NOMO-1 treated with DMSO at 0.1 percent for 48 hours (cell line): ENCODE results near the gene SLC29A4.
"Not testable (repeated sequence)": the region's sequence is repeated elsewhere in the genome, so short reads cannot be mapped to it uniquely, and the experiment has no call there.

ENCODE experiments used
- DNase-seq: peaks from one replicate; lab custom pipeline; 2025; ENCODE audit not compliant: unreplicated experiment; lab: John Stamatoyannopoulos, UW

SLC29A4 gene, protein sequence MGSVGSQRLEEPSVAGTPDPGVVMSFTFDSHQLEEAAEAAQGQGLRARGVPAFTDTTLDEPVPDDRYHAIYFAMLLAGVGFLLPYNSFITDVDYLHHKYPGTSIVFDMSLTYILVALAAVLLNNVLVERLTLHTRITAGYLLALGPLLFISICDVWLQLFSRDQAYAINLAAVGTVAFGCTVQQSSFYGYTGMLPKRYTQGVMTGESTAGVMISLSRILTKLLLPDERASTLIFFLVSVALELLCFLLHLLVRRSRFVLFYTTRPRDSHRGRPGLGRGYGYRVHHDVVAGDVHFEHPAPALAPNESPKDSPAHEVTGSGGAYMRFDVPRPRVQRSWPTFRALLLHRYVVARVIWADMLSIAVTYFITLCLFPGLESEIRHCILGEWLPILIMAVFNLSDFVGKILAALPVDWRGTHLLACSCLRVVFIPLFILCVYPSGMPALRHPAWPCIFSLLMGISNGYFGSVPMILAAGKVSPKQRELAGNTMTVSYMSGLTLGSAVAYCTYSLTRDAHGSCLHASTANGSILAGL

DNA sequence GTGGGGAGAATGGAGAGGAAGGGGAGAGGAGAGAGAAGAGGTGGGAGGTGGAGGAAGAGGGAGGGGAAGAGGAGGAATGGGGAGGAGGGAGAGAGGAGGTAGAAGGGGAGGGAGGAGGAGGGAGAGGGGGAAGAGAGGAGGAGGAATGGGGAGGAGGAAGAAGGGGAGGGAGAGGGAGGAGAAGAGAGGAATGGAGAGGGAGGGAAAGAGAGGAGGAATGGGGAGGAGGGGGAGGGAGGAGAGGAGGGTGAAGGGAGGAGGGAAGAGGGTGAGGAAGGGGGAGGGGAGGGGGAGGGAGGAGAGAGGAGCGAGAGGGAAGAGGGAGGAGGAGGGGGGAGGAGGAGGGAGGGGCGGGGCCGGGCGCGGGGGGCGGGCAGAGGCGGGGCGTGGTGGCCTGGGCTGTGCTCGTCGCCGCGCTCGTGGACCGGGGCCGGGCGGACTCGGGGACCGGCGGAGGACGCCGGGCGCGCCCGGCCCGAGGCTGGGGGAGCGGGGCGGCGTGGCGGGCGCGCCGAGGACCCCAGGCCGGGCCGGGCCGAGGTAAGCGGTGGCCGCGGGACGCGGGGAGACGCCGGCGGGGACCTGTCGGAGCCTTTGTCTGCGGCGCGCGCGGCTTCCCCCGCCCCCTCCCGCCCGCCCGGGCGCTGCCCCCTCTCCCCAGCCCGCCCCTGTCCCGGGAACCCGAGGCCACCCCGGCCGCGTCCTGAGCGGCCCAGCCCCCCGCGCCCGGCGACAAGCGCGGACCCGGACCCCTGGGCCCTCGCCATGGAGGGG, at the start of gene SLC29A4:
Gene SLC29A4, plus strand, starts transcription at position 401 of the 774 bp plus-strand sequence. CDS start 4,874 bp downstream, outside the sequence.
- DNase-seq, result no peak

- no peak for DNase-seq
Measured at GRCh38 chr7:5234852-5235831, 47.6 kb upstream of the SLC29A4 start.

GRCh38 chr7:5237286-5237685, 45.5 kb upstream of the SLC29A4 start:
- peak; percentile 83 for DNase-seq

DNA sequence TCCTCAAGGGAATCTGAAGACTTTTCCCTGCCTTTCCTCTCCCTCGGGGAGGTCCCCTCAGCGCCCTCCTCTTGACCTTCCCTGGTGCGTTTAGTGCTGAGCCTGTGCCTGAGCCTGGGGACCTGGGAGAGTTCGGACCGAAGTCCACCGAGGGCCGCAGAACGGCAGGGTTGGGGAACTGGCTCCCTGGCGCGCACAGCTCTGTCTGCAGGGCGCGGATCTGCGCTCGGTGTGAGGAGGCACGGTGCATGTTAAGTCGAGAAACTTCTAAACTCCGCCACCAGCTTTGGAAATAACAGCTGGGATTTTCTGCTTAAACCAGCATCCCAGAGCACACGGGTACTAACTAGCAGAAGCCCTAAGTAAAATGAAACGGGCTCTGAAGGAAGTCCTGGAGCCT, 44.2 kb upstream of the SLC29A4 start:
- DNase-seq, result no peak

DNA sequence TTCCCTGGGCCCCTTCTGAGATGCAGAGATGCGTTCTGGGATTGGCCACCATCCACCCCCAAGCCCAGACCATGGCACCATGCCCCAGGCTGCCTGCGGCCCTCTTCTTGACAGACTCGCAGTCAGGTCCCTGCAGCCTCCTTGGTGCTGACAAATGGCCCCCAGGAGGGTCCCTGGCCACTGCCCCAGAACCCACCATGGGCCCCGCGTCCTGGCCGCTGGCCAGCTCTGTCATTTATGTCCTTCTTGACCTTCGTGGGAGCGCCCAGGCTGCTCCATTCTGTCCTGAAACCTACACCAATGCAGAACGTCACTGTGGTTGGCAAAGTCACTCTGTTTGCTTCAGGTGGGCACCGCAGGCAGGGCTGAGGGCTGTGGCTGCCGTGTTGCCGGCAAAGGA, 39.5 kb upstream of the SLC29A4 start:
- DNase-seq, result no peak

- DNase-seq, result no peak
Measured at GRCh38 chr7:5248201-5248885, 34.4 kb upstream of the SLC29A4 start.

- not testable (repeated sequence) for DNase-seq
Measured at GRCh38 chr7:5250787-5251186, 32.0 kb upstream of the SLC29A4 start.

DNA sequence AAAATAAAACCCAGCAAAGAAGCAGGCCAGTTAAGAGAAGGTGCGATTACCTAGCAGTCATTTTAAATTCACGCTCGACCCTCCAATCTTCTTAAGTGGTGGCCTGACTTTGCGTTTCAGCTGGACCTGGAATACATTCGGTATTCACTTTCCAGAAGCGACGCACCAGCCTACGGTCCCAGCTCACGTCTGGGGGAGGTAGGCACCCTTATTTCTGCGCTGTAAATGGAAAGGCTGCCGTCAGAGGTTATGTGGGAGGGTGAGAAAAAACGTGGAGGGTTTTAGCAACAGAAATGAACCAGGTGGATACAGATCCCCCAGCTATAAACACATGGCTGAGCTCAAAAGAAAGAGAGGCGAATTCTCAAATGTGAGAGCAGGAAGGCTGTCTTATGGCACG, 29.2 kb upstream of the SLC29A4 start:
- not testable (repeated sequence) for DNase-seq

- peak; percentile 69 for DNase-seq
Measured at GRCh38 chr7:5254371-5254770, 28.4 kb upstream of the SLC29A4 start.

GRCh38 chr7:5255832-5256231, 26.9 kb upstream of the SLC29A4 start:
- DNase-seq, result peak; percentile 59

DNA sequence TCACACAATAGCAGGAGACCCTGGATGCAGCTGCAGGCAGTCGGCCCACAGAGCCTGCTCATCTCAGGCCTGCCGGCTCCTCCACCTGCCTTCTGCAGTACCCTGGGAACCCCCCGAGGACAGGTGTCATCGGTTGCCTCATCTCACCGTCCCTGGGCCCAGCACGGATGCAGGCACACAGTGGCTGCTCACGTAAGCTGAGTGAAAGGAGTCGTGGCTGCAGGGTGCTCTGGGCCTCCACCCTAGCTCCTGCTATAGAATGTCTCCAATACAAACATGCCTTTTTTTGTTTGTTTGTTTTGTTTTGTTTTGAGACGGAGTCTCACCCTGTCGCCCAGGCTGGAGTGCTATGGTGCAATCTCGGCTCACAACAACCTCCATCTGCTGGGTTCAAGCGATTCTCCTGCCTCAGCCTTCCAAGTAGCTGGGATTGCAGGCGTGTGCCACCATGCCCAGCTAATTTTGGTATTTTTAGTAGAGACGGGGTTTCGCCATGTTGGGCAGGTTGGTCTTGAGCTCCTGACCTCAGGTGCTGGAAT, 22.1 kb upstream of the SLC29A4 start:
- DNase-seq, result not testable (repeated sequence)

DNA sequence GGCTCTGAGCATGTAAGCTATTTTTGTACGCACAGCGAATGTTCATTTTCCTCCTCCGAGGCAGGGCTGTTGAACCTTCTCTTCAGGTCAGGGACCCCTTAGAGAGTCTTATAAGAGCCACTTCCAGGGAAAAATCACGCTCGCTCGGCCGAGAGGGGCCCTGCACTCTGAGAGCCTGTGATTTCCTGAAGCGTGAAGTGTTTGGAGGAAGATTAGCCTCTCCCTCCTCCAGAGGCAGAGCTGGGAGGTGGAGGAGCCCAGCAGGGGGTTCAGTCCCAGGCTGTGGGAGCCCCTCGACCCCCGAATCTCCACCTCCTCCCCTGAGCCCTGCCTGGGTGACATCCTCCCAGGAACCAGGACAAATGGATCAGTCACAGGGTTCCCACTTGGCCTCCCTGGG, 19.7 kb upstream of the SLC29A4 start:
- not testable (repeated sequence) for DNase-seq

- DNase-seq, result no peak
Measured at GRCh38 chr7:5265320-5266190, 17.2 kb upstream of the SLC29A4 start.

DNA sequence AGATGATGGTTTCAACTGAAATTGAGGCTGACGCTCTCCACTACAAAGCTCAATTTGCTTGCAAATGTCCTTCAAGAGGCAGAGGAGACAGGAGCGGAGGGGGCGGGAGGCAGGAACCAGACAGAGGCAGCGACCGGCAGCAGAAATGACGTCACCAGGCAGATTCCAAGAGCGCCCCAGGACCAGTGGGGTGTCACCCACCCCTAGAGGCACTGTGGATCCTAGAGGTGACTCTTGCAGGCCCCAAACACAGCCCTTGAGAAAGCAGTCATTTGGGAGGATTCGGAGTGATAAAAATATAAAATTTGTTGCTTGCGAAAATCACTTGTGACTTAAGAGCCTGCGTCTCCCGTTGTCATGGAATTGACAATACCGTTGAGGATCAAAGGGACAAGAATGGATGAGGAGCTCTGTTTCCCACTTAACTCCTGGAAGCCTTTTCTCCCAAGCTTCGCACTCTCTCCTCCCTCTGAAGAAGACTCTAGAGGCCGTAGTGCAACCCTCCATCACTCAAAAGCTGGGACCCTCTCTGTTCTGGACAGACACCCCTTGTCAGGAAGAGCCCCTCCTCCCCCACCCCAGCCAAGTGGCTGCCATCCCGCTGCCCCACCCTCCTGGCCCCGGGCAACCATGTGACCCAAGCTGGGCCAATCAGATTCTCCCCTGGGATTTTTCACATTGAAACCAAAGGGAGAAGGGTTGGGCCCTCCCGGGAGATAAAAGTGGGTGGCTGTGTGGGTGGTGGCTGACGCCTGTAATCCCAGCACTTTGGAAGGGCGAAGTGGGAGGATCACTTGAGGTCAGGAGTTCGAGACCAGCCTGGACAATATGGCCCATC, 16.3 kb upstream of the SLC29A4 start:
- no peak for DNase-seq

DNA sequence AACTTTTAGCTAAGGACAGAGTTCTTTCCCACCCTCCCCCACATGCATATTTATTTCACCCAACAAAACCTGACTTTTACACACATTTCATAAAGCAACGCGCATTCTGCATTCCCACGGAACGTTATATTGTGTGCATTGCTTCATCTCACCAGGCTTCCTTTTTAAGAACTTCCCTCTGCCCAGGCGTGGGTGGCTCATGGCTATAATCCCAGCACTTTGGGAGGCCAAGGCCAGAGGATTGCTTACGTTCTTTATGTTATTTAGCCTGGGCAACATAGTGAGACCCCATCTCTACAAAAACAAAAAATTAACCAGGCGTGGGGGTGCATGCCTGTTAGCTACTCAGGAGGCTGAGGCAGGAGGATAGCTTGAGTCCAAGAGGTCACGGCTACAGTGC, 14.9 kb upstream of the SLC29A4 start:
- DNase-seq, result peak; percentile 14

- DNase-seq, result not testable (repeated sequence)
Measured at GRCh38 chr7:5269992-5270657, 12.6 kb upstream of the SLC29A4 start.

- no peak for DNase-seq
Measured at GRCh38 chr7:5270788-5271187, 12.0 kb upstream of the SLC29A4 start.
